Activated naive CD4-positive, alpha-beta T cell treated with anti-CD3 and anti-CD28 coated beads for 36 hours (primary cell): Measurements from ENCODE around the gene MMP12. TPM values are rescaled to one million over a fixed set of nuclear protein-coding genes. Genes with fewer than 3 reads are reported as not detected.
"Not testable (repeated sequence)": the region's sequence is repeated elsewhere in the genome, so short reads cannot be mapped to it uniquely, and the experiment has no call there.

Experiments used
- CTCF ChIA-PET: fragments of 350-600 bp; sonication (Branson Sonifier 250); formaldehyde crosslinking; loops from one replicate; lab custom pipeline; 2021; ENCODE audit warnings: antibody characterized with exemption; lab: Charles Lee
- DNase-seq: peaks from one replicate; pipeline ENCODE4 v3.0.0-alpha.2; 2020
- H3K27ac Mint-ChIP-seq: one replicate; pipeline ENCODE4 v1.8.0; 2021; ENCODE audit warnings: mild to moderate bottlenecking, mixed read lengths
- H3K27me3 Mint-ChIP-seq: one replicate; pipeline ENCODE4 v1.8.0; 2021; ENCODE audit warnings: low read depth, mixed read lengths
- H3K36me3 Mint-ChIP-seq: one replicate; pipeline ENCODE4 v1.8.0; 2021; ENCODE audit warnings: low read depth, mixed read lengths
- H3K4me1 Mint-ChIP-seq: one replicate; pipeline ENCODE4 v1.8.0; 2021; ENCODE audit warnings: low read depth, mixed read lengths
- H3K4me3 Mint-ChIP-seq: one replicate; pipeline ENCODE4 v1.8.0; 2021; ENCODE audit warnings: mild to moderate bottlenecking, moderate library complexity, mixed read lengths
- H3K9me3 Mint-ChIP-seq: one replicate; pipeline ENCODE4 v1.8.0; 2021; ENCODE audit warnings: mixed read lengths
- intact Hi-C: fragments of 100-400 bp; cut with micrococcal nuclease; formaldehyde crosslinking; loops from one replicate; pipeline ENCODE4 v1.15.1; 2023
- total RNA-seq, 2 experiments: library from RNA; stranded (reverse); gene quantifications; one replicate each; pipeline ENCODE4 v1.2.3, GENCODE V29; 2021

MMP12 gene
- not detected for total RNA-seq

GRCh38 chr11:102874852-102875251, at the start of gene MMP12:
TSS of gene MMP12 (minus strand) at chr11:102874982. CDS start at chr11:102874937, 45 bp downstream.
- CTCF ChIA-PET, result no interaction called here
- intact Hi-C loops, result no loop called here
- no peak for DNase-seq
- no peaks in the 10 kb centered on the region for H3K9me3 Mint-ChIP-seq
- H3K4me3 Mint-ChIP-seq, result no peak within 1 kb of the TSS
- H3K27me3 Mint-ChIP-seq, result peaks cover 7% of the 10 kb centered on the region
- H3K4me1 Mint-ChIP-seq, result no peaks in the 10 kb centered on the region
- H3K36me3 Mint-ChIP-seq, result no peaks in the 10 kb centered on the region
- H3K27ac Mint-ChIP-seq, result no peak within 1 kb of the TSS

GRCh38 chr11:102921587-102922220, 46.9 kb upstream of the MMP12 start:
- Mint-ChIP-seq H3K9me3 (no peaks in the 10 kb centered on the region), H3K27ac (no peak overlapping the region), H3K27me3 (peaks cover 22% of the 10 kb centered on the region), H3K36me3 (no peaks in the 10 kb centered on the region), H3K4me3 (no peak overlapping the region), H3K4me1 (peaks cover 5% of the 10 kb centered on the region)
- DNase-seq, result no peak
- intact Hi-C loops, result no loop called here
- CTCF ChIA-PET, result interaction anchor here (3.3 kb wide), 1 partner anchor 19 kb away, joined by 16 read pairs; no protein-coding TSS in a partner anchor

- CTCF ChIA-PET, result interaction anchor here (0.9 to 3.3 kb wide), 2 partner anchors 9 to 20 kb away, joined by 3 to 16 read pairs; no protein-coding TSS in a partner anchor
- Mint-ChIP-seq H3K27ac (no peak overlapping the region), H3K27me3 (peaks cover 22% of the 10 kb centered on the region), H3K4me1 (peaks cover 5% of the 10 kb centered on the region), H3K36me3 (no peaks in the 10 kb centered on the region), H3K4me3 (no peak overlapping the region), H3K9me3 (no peaks in the 10 kb centered on the region)
- no peak for DNase-seq
- intact Hi-C loops, result no loop called here
These were observed 45.4 kb upstream of the MMP12 start for GRCh38 chr11:102920118-102920684.

- H3K4me1 Mint-ChIP-seq, result peaks cover under 1% of the 10 kb centered on the region
- no peak overlapping the region for H3K4me3 Mint-ChIP-seq
- intact Hi-C loops, result loop anchor here (2.0 to 10.0 kb wide), 2 partner anchors 270 to 686 kb away; no protein-coding TSS in a partner anchor
- no peaks in the 10 kb centered on the region for H3K9me3 Mint-ChIP-seq
- H3K36me3 Mint-ChIP-seq, result no peaks in the 10 kb centered on the region
- peaks cover 11% of the 10 kb centered on the region for H3K27me3 Mint-ChIP-seq
- no peak for DNase-seq
- H3K27ac Mint-ChIP-seq, result no peak overlapping the region
- CTCF ChIA-PET, result interaction anchor here (0.7 to 2.0 kb wide), 7 partner anchors 12 to 142 kb away, joined by 3 to 12 read pairs (median 3); no protein-coding TSS in a partner anchor
These were observed 40.2 kb upstream of the MMP12 start for GRCh38 chr11:102915044-102915375.

GRCh38 chr11:102914238-102915043, 39.7 kb upstream of the MMP12 start:
- DNase-seq, result peak; percentile 30
- H3K4me1 Mint-ChIP-seq, result no peaks in the 10 kb centered on the region
- no peak overlapping the region for H3K4me3 Mint-ChIP-seq
- no peaks in the 10 kb centered on the region for H3K36me3 Mint-ChIP-seq
- H3K27ac Mint-ChIP-seq, result no peak overlapping the region
- H3K9me3 Mint-ChIP-seq, result no peaks in the 10 kb centered on the region
- intact Hi-C loops, result loop anchor here (1.0 to 10.0 kb wide), 4 partner anchors 27 to 686 kb away; no protein-coding TSS in a partner anchor
- CTCF ChIA-PET, result interaction anchor here (0.7 to 2.0 kb wide), 8 partner anchors 11 to 143 kb away, joined by 3 to 12 read pairs (median 3); no protein-coding TSS in a partner anchor
- H3K27me3 Mint-ChIP-seq, result peaks cover 11% of the 10 kb centered on the region

- H3K27ac Mint-ChIP-seq, result no peak overlapping the region
- no peaks in the 10 kb centered on the region for H3K9me3 Mint-ChIP-seq
- intact Hi-C loops, result loop anchor here (10.0 kb wide), 1 partner anchor 272 kb away; no protein-coding TSS in a partner anchor
- no peaks in the 10 kb centered on the region for H3K4me1 Mint-ChIP-seq
- H3K36me3 Mint-ChIP-seq, result no peaks in the 10 kb centered on the region
- no peak overlapping the region for H3K4me3 Mint-ChIP-seq
- DNase-seq, result no peak
- CTCF ChIA-PET, result interaction anchor here (0.6 to 1.2 kb wide), 2 partner anchors 28 to 1252 kb away, joined by 5 read pairs; no protein-coding TSS in a partner anchor
- H3K27me3 Mint-ChIP-seq, result no peaks in the 10 kb centered on the region
These were observed 37.7 kb upstream of the MMP12 start for GRCh38 chr11:102912482-102912830.

- intact Hi-C loops, result loop anchor here (10.0 kb wide), 1 partner anchor 273 kb away; no protein-coding TSS in a partner anchor
- Mint-ChIP-seq H3K9me3 (no peaks in the 10 kb centered on the region), H3K4me1 (no peaks in the 10 kb centered on the region), H3K27ac (no peak overlapping the region), H3K27me3 (no peaks in the 10 kb centered on the region), H3K36me3 (no peaks in the 10 kb centered on the region), H3K4me3 (no peak overlapping the region)
- no peak for DNase-seq
- CTCF ChIA-PET, result interaction anchor here (0.6 to 1.6 kb wide), 3 partner anchors 8 to 1252 kb away, joined by 3 to 5 read pairs (median 5); no protein-coding TSS in a partner anchor
These were observed 37.1 kb upstream of the MMP12 start for GRCh38 chr11:102911758-102912481.

GRCh38 chr11:102905848-102906247, 31.1 kb upstream of the MMP12 start:
- intact Hi-C loops, result not testable (repeated sequence)

GRCh38 chr11:102903895-102904294, 29.1 kb upstream of the MMP12 start:
- CTCF ChIA-PET, H3K4me1 Mint-ChIP-seq, H3K36me3 Mint-ChIP-seq, H3K4me3 Mint-ChIP-seq, H3K9me3 Mint-ChIP-seq, DNase-seq, H3K27ac Mint-ChIP-seq, intact Hi-C loops, H3K27me3 Mint-ChIP-seq: not testable (repeated sequence)

More at GRCh38 chr11:102905848-102906247, 31.1 kb upstream of the MMP12 start:
- H3K9me3 Mint-ChIP-seq, H3K4me1 Mint-ChIP-seq, H3K27ac Mint-ChIP-seq, H3K4me3 Mint-ChIP-seq, H3K36me3 Mint-ChIP-seq, H3K27me3 Mint-ChIP-seq, CTCF ChIA-PET, DNase-seq: not testable (repeated sequence)

- Mint-ChIP-seq H3K4me3 (no peak overlapping the region), H3K36me3 (no peaks in the 10 kb centered on the region), H3K27me3 (peaks cover 3% of the 10 kb centered on the region), H3K4me1 (no peaks in the 10 kb centered on the region), H3K27ac (no peak overlapping the region), H3K9me3 (no peaks in the 10 kb centered on the region)
- intact Hi-C loops, result no loop called here
- CTCF ChIA-PET, result interaction anchor here (0.6 kb wide), 1 partner anchor 985 kb away, joined by 4 read pairs; the partner anchor contains the start of gene CEP126
- no peak for DNase-seq
These were observed 25.6 kb upstream of the MMP12 start for GRCh38 chr11:102900346-102900745.

- CTCF ChIA-PET, result no interaction called here
- H3K27ac Mint-ChIP-seq, result no peak overlapping the region
- no peaks in the 10 kb centered on the region for H3K36me3 Mint-ChIP-seq
- H3K9me3 Mint-ChIP-seq, result peaks cover 3% of the 10 kb centered on the region
- H3K27me3 Mint-ChIP-seq, result peaks cover 2% of the 10 kb centered on the region
- H3K4me1 Mint-ChIP-seq, result no peaks in the 10 kb centered on the region
- no peak overlapping the region for H3K4me3 Mint-ChIP-seq
- no peak for DNase-seq
- intact Hi-C loops, result no loop called here
These were observed 17.0 kb upstream of the MMP12 start for GRCh38 chr11:102891736-102892135.
